K562 (cell line): ENCODE measurements around the gene ATAD3B. TPM values are rescaled to one million over a fixed set of nuclear protein-coding genes. Genes with fewer than 3 reads are reported as not detected.

Experiments used
- ATF1 ChIP-seq, 2 experiments: fragments of 450-650 bp in 1 of 2; IDR thresholded peaks; 2 replicates each; pipeline ENCODE4 v1.6.1; 2016; ENCODE audit warnings: missing compliant biosample characterization in 1 of 2, missing genetic modification characterization in 1 of 2
- ATF6 ChIP-seq: sonication (generic); formaldehyde crosslinking; IDR thresholded peaks from 2 replicates; pipeline ENCODE4 v1.4.0; 2020; ENCODE audit warnings: mild to moderate bottlenecking, missing genetic modification reagents
- ESRRA ChIP-seq: fragments of 450-650 bp; IDR thresholded peaks from 2 replicates; pipeline ENCODE4 v1.6.1; 2014; ENCODE audit warnings: low read depth, mild to moderate bottlenecking, moderate library complexity, borderline replicate concordance
- GTF2B ChIP-seq: IDR thresholded peaks from 2 replicates; pipeline ENCODE4 v1.6.1; 2011; ENCODE audit not compliant: insufficient read length; ENCODE audit errors: extremely low read depth
- HDAC2 ChIP-seq: fragments of 450-650 bp; IDR thresholded peaks from 2 replicates; pipeline ENCODE4 v1.6.1; 2016; ENCODE audit warnings: mild to moderate bottlenecking
- HMG20B ChIP-seq: fragments of 250-450 bp; sonication (Bioruptor Pico); IDR thresholded peaks from 2 replicates; pipeline ENCODE4 v1.5.0; 2021; ENCODE audit warnings: mild to moderate bottlenecking
- MAZ ChIP-seq, 2 experiments: fragments of 450-650 bp in 1 of 2; sonication (generic) in 1 of 2; formaldehyde crosslinking; IDR thresholded peaks in 1 of 2; conservative IDR thresholded peaks in 1 of 2; 2 replicates each; pipeline versions ENCODE4 v1.4.0 to v1.5.0; 2020; ENCODE audit warnings: mild to moderate bottlenecking in 1 of 2, missing genetic modification reagents in 1 of 2
- NCOA2 ChIP-seq, 2 experiments: fragments of 450-650 bp; IDR thresholded peaks; 2 replicates each; pipeline ENCODE4 v1.6.1; 2018; ENCODE audit warnings: mild to moderate bottlenecking in 2 of 2, moderate library complexity in 1 of 2; ENCODE audit not compliant: partially characterized antibody in 2 of 2
- NCOA4 ChIP-seq: fragments of 450-650 bp; IDR thresholded peaks from 2 replicates; pipeline ENCODE4 v1.6.1; 2018; ENCODE audit warnings: mild to moderate bottlenecking; ENCODE audit not compliant: partially characterized antibody
- PTTG1 ChIP-seq: fragments of 450-650 bp; IDR thresholded peaks from 2 replicates; pipeline ENCODE4 v1.6.1; 2016; ENCODE audit warnings: low read depth, mild to moderate bottlenecking, missing genetic modification characterization, missing compliant biosample characterization
- SAFB2 ChIP-seq: fragments of 200-400 bp; formaldehyde crosslinking; IDR thresholded peaks from 2 replicates; pipeline ENCODE4 v1.6.1; 2018; ENCODE audit warnings: borderline replicate concordance, low read length, low read depth, moderate library complexity; ENCODE audit not compliant: severe bottlenecking
- SFPQ ChIP-seq: fragments of 200-400 bp; formaldehyde crosslinking; IDR thresholded peaks from 2 replicates; pipeline ENCODE4 v1.6.1; 2017; ENCODE audit warnings: mild to moderate bottlenecking, low read depth, low read length, moderate library complexity
- STAT6 ChIP-seq: sonication (generic); formaldehyde crosslinking; IDR thresholded peaks from 2 replicates; pipeline ENCODE4 v1.8.1; 2023; ENCODE audit warnings: mild to moderate bottlenecking, missing genetic modification reagents
- TAL1 ChIP-seq: fragments of 450-650 bp; IDR thresholded peaks from 2 replicates; pipeline ENCODE4 v1.6.1; 2016; ENCODE audit warnings: mild to moderate bottlenecking
- TRIM24 ChIP-seq, 2 experiments: fragments of 450-650 bp; IDR thresholded peaks; 2 replicates each; pipeline ENCODE4 v1.6.1; 2016
- USF2 ChIP-seq: sonication (generic); formaldehyde crosslinking; IDR thresholded peaks from 2 replicates; pipeline ENCODE4 v1.5.0; 2020; ENCODE audit warnings: missing genetic modification reagents
- XRCC3 ChIP-seq: fragments of 450-650 bp; IDR thresholded peaks from 2 replicates; pipeline ENCODE4 v1.6.1; 2017; ENCODE audit warnings: mild to moderate bottlenecking, moderate library complexity
- ZKSCAN1 ChIP-seq: fragments of 150-350 bp; IDR thresholded peaks from 2 replicates; pipeline ENCODE4 v1.6.1; 2016; ENCODE audit warnings: low read depth, low read length
- ZNF668 ChIP-seq: fragments of 250-450 bp; sonication (Bioruptor Pico); IDR thresholded peaks from 2 replicates; pipeline ENCODE4 v1.8.0; 2022; ENCODE audit warnings: mild to moderate bottlenecking, inconsistent platforms
- polyA plus RNA-seq, 8 experiments: library from polyadenylated mRNA; depleted of rRNA in 4 of 8; stranded (reverse) in 5 of 8; unstranded in 3 of 8; fragments of >200 nt; fragmentation: Nextera tagmentation in 2 of 8; fragmentation: Illumina TruSeq in 1 of 8; extraction: Ambion mirVana in 2 of 8; extraction: Trizol in 1 of 8; gene quantifications; 2 replicates each; pipeline versions ENCODE4 v1.2.1 to v1.2.3, GENCODE V29; 2011 to 2014; ENCODE audit warnings: inconsistent platforms in 1 of 8, missing spikeins in 1 of 8
- total RNA-seq, 7 experiments: library from RNA; depleted of rRNA in 6 of 7; stranded (reverse); fragments of >200 nt in 6 of 7; fragmentation: Illumina TruSeq in 2 of 7; extraction: Trizol in 2 of 7; gene quantifications; 2 replicates each; pipeline versions ENCODE4 v1.2.1 to v1.2.3, GENCODE V29; 2011 to 2021; ENCODE audit warnings: low replicate concordance in 1 of 7

Gene ATAD3B
- total and polyA plus RNA-seq, 9 of the 15 experiments (the other 6 are each of a cell fraction or from before 2014, with no cell fraction given) = 0.07 to 113 (median 27.7) TPM

- TF ChIP-seq SFPQ (no peak), ATF6 (peak; percentile 76; the same call in 1 of the 2 replicates), USF2 (no peak), ESRRA (peak; percentile 96), ZNF668 (CRISPR knock-in tag) (no peak), TRIM24 (IDR thresholded peaks at IDR 0.05) (no peak; a peak in 1 of 4 replicates), ZKSCAN1 (no peak), TAL1 (no peak), NCOA2 (IDR thresholded peaks at IDR 0.05; ENCODE audit: partially characterized antibody in 2 of 2) (no peak), PTTG1 (tag) (no peak), STAT6 (CRISPR knock-in tag) (no peak), NCOA4 (no peak), HDAC2 (peak; percentile 30; the same call in 1 of the 2 replicates), HMG20B (no peak), MAZ (CRISPR knock-in tag; conservative IDR thresholded peaks at IDR 0.05 in 1 of 2, IDR thresholded peaks at IDR 0.05 in 1 of 2) (peak; percentile 92 to 95), XRCC3 (no peak), ATF1 (CRISPR knock-in tag; IDR thresholded peaks at IDR 0.05) (no peak), ATF1 (tag; IDR thresholded peaks at IDR 0.05) (peak; percentile 41; the same call in 1 of the 2 replicates), SAFB2 (no peak), GTF2B (no peak)
These were observed 38.4 kb upstream of the ATAD3B start (continued) for GRCh38 chr1:1432951-1433803.
